GM23338 (cell line): Measurements from ENCODE around the gene LDB1. TPM values are rescaled to one million over a fixed set of nuclear protein-coding genes. Genes with fewer than 3 reads are reported as not detected.

Experiments used
- ATAC-seq: fragments of 200-7000 bp; cut with Tn5 transposase; 3 replicates; pipeline ENCODE4 v1.9.1; 2020
- DNase-seq: peaks from one replicate; pipeline ENCODE4 v3.0.0-alpha.2; 2015; ENCODE audit warnings: low spot score
- H2AFZ ChIP-seq: fragments of 200-600 bp; sonication (generic); 2 replicates; pipeline ENCODE4 v1.8.0; 2016; ENCODE audit warnings: antibody characterized with exemption, mild to moderate bottlenecking, moderate library complexity
- H3F3A ChIP-seq: fragments of 200-600 bp; sonication (generic); replicated peaks from 2 replicates; pipeline ENCODE4 v1.8.0; 2017; ENCODE audit warnings: antibody characterized with exemption, mixed run types, low read depth
- H3K27ac ChIP-seq: fragments of 200-600 bp; sonication (generic); 2 replicates; pipeline ENCODE4 v1.6.1; 2016; ENCODE audit warnings: low read depth
- H3K27me3 ChIP-seq: fragments of 200-600 bp; sonication (generic); 2 replicates; pipeline ENCODE4 v1.8.0; 2016; ENCODE audit warnings: mild to moderate bottlenecking, mixed run types, moderate library complexity; ENCODE audit not compliant: insufficient read depth
- H3K36me3 ChIP-seq: fragments of 200-600 bp; sonication (generic); 2 replicates; pipeline ENCODE4 v1.8.0; 2016; ENCODE audit warnings: mild to moderate bottlenecking; ENCODE audit not compliant: insufficient read depth
- H3K4me1 ChIP-seq: fragments of 200-600 bp; sonication (generic); 2 replicates; pipeline ENCODE4 v1.8.0; 2016; ENCODE audit warnings: mild to moderate bottlenecking, moderate library complexity; ENCODE audit not compliant: insufficient read depth
- H3K4me2 ChIP-seq: fragments of 200-600 bp; sonication (generic); 2 replicates; pipeline ENCODE4 v1.7.1; 2017; ENCODE audit warnings: mixed run types
- H3K4me3 ChIP-seq: fragments of 200-600 bp; sonication (generic); 2 replicates; pipeline ENCODE4 v1.6.1; 2016; ENCODE audit warnings: mixed run types
- H3K79me2 ChIP-seq: fragments of 200-600 bp; sonication (generic); replicated peaks from 2 replicates; pipeline ENCODE4 v1.8.0; 2017; ENCODE audit warnings: mild to moderate bottlenecking; ENCODE audit not compliant: insufficient read depth
- H3K9me2 ChIP-seq: fragments of 200-600 bp; sonication (generic); 2 replicates; pipeline ENCODE4 v1.8.0; 2017; ENCODE audit not compliant: insufficient read depth
- H4K20me1 ChIP-seq: fragments of 200-600 bp; sonication (generic); replicated peaks from 2 replicates; pipeline ENCODE4 v1.8.0; 2017; ENCODE audit warnings: mild to moderate bottlenecking; ENCODE audit not compliant: insufficient read depth
- H3K27ac Mint-ChIP-seq: 2 replicates; pipeline ENCODE4 v1.8.0; 2020; ENCODE audit warnings: inconsistent platforms, mild to moderate bottlenecking, moderate library complexity, mixed read lengths
- H3K27me3 Mint-ChIP-seq: 3 replicates; pipeline ENCODE4 v1.8.0; 2022; ENCODE audit warnings: low read depth, mild to moderate bottlenecking, moderate library complexity, mixed read lengths, inconsistent platforms; ENCODE audit not compliant: insufficient read depth, poor library complexity
- H3K36me3 Mint-ChIP-seq: 3 replicates; pipeline ENCODE4 v1.8.0; 2021; ENCODE audit warnings: low read depth, mild to moderate bottlenecking, inconsistent platforms, moderate library complexity, mixed read lengths
- H3K4me1 Mint-ChIP-seq: 3 replicates; pipeline ENCODE4 v1.8.0; 2020; ENCODE audit warnings: mild to moderate bottlenecking, inconsistent platforms, mixed read lengths
- H3K4me3 Mint-ChIP-seq: 3 replicates; pipeline ENCODE4 v1.8.0; 2021; ENCODE audit warnings: moderate library complexity, mild to moderate bottlenecking, inconsistent platforms, mixed read lengths
- H3K9me3 Mint-ChIP-seq: 3 replicates; pipeline ENCODE4 v1.8.0; 2020; ENCODE audit warnings: moderate library complexity, mild to moderate bottlenecking, inconsistent platforms, mixed read lengths
- CREB1 ChIP-seq: fragments of 250-450 bp; sonication (Bioruptor Pico); IDR thresholded peaks from 2 replicates; pipeline ENCODE4 v1.5.0; 2020; ENCODE audit warnings: low read depth, mild to moderate bottlenecking, moderate library complexity
- polyA plus RNA-seq: library from polyadenylated mRNA; unstranded; fragments of >200 nt; fragmentation: Nextera tagmentation; extraction: Ambion mirVana; gene quantifications from 2 replicates; pipeline ENCODE4 v1.2.1, GENCODE V29; 2016
- total RNA-seq: library from RNA; depleted of rRNA; stranded (reverse); fragments of >200 nt; shearing (Covaris generic); gene quantifications from 2 replicates; pipeline ENCODE4 v1.2.3, GENCODE V29; 2014
- TF ChIP-seq, protein P1 (sequence below): fragments of 250-450 bp; sonication (Bioruptor Pico); IDR thresholded peaks from 2 replicates; pipeline ENCODE4 v1.5.0; 2020; ENCODE audit warnings: mild to moderate bottlenecking, moderate library complexity

The LDB1 gene
- total and polyA plus RNA-seq, 2 experiments from 2014 or later: 16.3 to 69.3 TPM

DNA sequence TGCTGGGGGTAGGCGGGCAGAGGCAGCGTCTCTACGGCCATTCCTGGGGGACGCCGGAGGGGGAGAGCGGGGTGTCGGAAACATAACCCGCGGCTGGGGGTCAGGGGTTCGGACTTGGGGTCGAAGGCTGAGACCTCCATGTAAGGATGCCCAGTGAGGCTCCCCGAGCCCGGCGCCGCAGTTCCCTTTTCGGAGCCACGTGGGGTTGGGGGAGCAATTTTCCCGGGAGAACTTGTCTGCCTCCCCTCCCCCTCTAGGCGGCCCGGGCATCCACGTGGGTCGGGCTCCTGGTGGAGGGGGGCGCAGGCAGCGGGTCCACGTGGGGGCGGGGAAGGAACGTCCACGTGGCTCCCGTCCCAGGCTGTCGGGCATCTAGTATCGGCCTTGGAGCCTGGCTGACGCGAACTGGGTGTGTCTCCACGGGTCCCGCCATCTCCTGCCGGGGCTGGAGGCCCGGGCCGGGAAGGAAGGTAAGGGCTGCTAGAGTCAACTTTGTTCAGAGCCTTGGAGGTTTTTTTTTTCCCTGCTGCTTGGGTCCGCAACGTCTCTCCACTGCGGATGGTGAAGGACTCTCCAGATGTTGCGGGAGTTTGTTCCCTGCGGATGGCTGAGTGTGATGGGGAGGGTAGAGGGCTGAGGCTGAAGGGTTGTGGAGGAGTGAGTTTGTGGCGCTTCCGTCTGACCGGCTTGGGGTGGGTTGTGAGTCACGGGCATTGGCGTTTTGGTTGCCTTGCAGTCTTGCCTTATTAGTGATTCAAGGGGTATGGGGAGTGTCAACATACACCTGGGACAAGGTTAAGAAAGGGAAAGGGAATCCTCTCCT lies 13.4 kb upstream of the LDB1 start:
- Histone ChIP-seq H3K27me3 (no peaks in the 10 kb centered on the region), H3K36me3 (peaks cover 11% of the 10 kb centered on the region), H3K4me1 (peaks cover 24% of the 10 kb centered on the region), H3K9me2 (no peaks in the 10 kb centered on the region), H3K79me2 (peaks cover 57% of the 10 kb centered on the region), H3K27ac (peak overlapping the region; percentile 85), H3K4me3 (peak overlapping the region; percentile 99), H4K20me1 (peaks cover 45% of the 10 kb centered on the region), H3F3A (0 out of 2 replicates have a peak, but pooled peaks cover 7% of the 10 kb centered on the region), H3K4me2 (peak overlapping the region; percentile 99), H2AFZ (no peak overlapping the region)
- TF ChIP-seq, protein P1, sequence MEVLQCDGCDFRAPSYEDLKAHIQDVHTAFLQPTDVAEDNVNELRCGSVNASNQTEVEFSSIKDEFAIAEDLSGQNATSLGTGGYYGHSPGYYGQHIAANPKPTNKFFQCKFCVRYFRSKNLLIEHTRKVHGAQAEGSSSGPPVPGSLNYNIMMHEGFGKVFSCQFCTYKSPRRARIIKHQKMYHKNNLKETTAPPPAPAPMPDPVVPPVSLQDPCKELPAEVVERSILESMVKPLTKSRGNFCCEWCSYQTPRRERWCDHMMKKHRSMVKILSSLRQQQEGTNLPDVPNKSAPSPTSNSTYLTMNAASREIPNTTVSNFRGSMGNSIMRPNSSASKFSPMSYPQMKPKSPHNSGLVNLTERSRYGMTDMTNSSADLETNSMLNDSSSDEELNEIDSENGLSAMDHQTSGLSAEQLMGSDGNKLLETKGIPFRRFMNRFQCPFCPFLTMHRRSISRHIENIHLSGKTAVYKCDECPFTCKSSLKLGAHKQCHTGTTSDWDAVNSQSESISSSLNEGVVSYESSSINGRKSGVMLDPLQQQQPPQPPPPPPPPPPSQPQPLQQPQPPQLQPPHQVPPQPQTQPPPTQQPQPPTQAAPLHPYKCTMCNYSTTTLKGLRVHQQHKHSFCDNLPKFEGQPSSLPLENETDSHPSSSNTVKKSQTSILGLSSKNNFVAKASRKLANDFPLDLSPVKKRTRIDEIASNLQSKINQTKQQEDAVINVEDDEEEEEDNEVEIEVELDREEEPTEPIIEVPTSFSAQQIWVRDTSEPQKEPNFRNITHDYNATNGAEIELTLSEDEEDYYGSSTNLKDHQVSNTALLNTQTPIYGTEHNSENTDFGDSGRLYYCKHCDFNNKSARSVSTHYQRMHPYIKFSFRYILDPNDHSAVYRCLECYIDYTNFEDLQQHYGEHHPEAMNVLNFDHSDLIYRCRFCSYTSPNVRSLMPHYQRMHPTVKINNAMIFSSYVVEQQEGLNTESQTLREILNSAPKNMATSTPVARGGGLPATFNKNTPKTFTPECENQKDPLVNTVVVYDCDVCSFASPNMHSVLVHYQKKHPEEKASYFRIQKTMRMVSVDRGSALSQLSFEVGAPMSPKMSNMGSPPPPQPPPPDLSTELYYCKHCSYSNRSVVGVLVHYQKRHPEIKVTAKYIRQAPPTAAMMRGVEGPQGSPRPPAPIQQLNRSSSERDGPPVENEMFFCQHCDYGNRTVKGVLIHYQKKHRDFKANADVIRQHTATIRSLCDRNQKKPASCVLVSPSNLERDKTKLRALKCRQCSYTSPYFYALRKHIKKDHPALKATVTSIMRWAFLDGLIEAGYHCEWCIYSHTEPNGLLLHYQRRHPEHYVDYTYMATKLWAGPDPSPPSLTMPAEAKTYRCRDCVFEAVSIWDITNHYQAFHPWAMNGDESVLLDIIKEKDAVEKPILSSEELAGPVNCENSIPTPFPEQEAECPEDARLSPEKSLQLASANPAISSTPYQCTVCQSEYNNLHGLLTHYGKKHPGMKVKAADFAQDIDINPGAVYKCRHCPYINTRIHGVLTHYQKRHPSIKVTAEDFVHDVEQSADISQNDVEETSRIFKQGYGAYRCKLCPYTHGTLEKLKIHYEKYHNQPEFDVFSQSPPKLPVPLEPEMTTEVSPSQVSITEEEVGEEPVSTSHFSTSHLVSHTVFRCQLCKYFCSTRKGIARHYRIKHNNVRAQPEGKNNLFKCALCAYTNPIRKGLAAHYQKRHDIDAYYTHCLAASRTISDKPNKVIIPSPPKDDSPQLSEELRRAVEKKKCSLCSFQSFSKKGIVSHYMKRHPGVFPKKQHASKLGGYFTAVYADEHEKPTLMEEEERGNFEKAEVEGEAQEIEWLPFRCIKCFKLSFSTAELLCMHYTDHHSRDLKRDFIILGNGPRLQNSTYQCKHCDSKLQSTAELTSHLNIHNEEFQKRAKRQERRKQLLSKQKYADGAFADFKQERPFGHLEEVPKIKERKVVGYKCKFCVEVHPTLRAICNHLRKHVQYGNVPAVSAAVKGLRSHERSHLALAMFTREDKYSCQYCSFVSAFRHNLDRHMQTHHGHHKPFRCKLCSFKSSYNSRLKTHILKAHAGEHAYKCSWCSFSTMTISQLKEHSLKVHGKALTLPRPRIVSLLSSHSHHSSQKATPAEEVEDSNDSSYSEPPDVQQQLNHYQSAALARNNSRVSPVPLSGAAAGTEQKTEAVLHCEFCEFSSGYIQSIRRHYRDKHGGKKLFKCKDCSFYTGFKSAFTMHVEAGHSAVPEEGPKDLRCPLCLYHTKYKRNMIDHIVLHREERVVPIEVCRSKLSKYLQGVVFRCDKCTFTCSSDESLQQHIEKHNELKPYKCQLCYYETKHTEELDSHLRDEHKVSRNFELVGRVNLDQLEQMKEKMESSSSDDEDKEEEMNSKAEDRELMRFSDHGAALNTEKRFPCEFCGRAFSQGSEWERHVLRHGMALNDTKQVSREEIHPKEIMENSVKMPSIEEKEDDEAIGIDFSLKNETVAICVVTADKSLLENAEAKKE (CRISPR knock-in tag): no peak
- TF ChIP-seq CREB1 (CRISPR knock-in tag): 0 out of 2 replicates have a peak, but pooled peaks have one; percentile 51
- Mint-ChIP-seq H3K27ac (peak overlapping the region; percentile 99), H3K4me1 (peaks cover 23% of the 10 kb centered on the region), H3K27me3 (peaks cover 15% of the 10 kb centered on the region), H3K4me3 (peak overlapping the region; percentile 94), H3K36me3 (peaks cover 32% of the 10 kb centered on the region), H3K9me3 (no peaks in the 10 kb centered on the region)
- peak; percentile 39 for ATAC-seq
- DNase-seq: peak; percentile 69
